Stomach smooth muscle (tissue), 2 donors: ENCODE measurements around the gene PLEKHB2.

Experiments
- H3K27ac ChIP-seq: one replicate; pipeline ENCODE4 v1.7.0; 2013; ENCODE audit warnings: mild to moderate bottlenecking, low read length, inconsistent platforms
- H3K27me3 ChIP-seq, 2 donors: one replicate each; pipeline ENCODE4 v1.7.0; 2013; ENCODE audit warnings: low read length in 2 of 2; ENCODE audit not compliant: insufficient read depth in 2 of 2, control insufficient read depth in 1 of 2
- H3K36me3 ChIP-seq, 2 donors: one replicate each; pipeline ENCODE4 v1.7.0; 2013; ENCODE audit warnings: low read length in 2 of 2; ENCODE audit not compliant: control insufficient read depth in 2 of 2, insufficient read depth in 2 of 2
- H3K4me1 ChIP-seq: one replicate; pipeline ENCODE4 v1.7.0; 2013; ENCODE audit warnings: low read length; ENCODE audit not compliant: control insufficient read depth, insufficient read depth
- H3K4me3 ChIP-seq, 2 donors: one replicate each; pipeline ENCODE4 v1.7.0; 2013; ENCODE audit warnings: low read length in 2 of 2
- H3K9ac ChIP-seq, 2 donors: one replicate each; pipeline ENCODE4 v1.7.0; 2013; ENCODE audit warnings: low read length in 2 of 2, mild to moderate bottlenecking in 1 of 2
- H3K9me3 ChIP-seq, 2 donors: one replicate each; pipeline ENCODE4 v1.7.0; 2013; ENCODE audit warnings: low read length in 2 of 2; ENCODE audit not compliant: control insufficient read depth in 2 of 2
- donor health status: healthy.
- donor health status: Pancreatic carcinoma.

PLEKHB2 gene

DNA sequence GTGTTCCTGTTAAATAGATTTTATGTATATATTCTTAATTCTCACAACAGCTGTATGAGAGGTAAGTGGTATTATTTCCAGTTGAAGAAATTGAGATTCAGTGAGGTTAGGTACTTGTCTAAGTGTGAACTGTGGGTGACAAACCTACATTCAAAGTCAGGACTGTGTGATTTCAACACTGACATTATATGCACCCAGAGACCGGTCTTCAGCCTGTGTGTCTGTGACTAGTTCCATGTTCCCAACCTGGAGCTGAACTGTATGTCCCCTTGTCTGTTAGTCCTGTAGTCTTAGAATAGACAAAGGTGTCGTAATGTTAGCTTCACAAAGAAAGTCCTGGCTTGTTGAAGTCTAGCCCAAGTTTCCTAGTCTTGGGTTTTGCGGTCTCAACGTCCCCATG is 17.4 kb downstream of the PLEKHB2 start:
- H3K36me3 ChIP-seq = peaks cover 13 to 18% of the 10 kb centered on the region in 2 donors
- no peaks in the 10 kb centered on the region for H3K4me1 ChIP-seq

DNA sequence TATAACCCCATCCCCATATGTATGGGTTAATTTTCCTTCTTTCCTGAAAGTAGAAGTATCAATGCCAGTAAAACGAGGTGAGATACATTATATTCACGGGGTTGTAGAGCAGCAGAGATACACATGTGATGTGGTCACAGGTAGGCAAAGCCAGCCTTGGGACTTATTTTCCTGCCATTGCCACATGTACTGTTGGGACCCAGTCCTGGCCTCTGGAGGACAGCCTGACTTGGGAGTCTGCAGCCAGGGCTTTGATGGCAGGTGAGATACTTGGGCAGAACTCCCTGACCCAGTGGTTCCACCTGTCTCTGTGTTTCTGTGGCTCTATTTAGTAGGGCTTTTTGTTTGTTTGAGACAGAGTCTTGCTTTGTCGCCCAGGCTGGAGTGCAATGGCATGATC is 18.1 kb downstream of the PLEKHB2 start:
- H3K36me3 ChIP-seq = peaks cover 19 to 23% of the 10 kb centered on the region in 2 donors
- no peaks in the 10 kb centered on the region for H3K4me1 ChIP-seq
- H3K27me3 ChIP-seq = no peaks in the 10 kb centered on the region
- no peak overlapping the region for H3K9ac ChIP-seq
- H3K9me3 ChIP-seq = no peaks in the 10 kb centered on the region
- no peak overlapping the region for H3K4me3 ChIP-seq
- no peak overlapping the region for H3K27ac ChIP-seq

More for the DNA sequence above, 17.4 kb downstream of the PLEKHB2 start:
- Histone ChIP-seq H3K4me3 (no peak overlapping the region), H3K27ac (no peak overlapping the region), H3K9me3 (no peaks in the 10 kb centered on the region), H3K27me3 (no peaks in the 10 kb centered on the region), H3K9ac (no peak overlapping the region)

DNA sequence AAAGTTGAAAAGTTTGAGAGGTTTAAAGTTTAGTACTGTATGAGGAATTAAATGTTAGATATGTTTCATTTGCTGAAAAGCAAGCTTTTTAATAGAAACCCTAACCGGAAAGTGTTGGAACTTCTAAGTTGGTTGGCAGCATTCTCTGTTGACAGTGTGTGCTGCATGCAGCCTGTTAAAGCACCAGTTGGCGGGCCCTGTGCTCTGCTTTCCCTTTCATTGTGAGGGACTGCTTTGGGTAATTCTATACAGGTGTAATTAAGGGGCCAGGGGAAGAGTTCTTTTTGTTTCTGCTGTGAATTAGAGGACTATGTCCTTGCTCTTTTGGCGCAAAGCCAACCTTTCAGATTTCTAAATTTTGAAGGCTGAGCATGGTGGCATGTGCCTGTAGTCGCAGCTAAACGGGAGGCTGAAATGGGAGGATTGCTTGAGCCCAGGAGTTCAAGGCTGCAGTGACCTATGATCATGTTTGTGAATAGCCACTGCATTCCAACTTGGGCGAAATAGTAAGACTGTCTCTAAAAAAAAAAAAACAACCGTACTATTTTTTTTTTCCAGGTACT is 20.1 kb downstream of the PLEKHB2 start:
- peaks cover 23 to 27% of the 10 kb centered on the region in 2 donors for H3K36me3 ChIP-seq
- H3K4me3 ChIP-seq = no peak overlapping the region
- H3K9me3 ChIP-seq = no peaks in the 10 kb centered on the region
- no peak overlapping the region for H3K27ac ChIP-seq
- H3K27me3 ChIP-seq = no peaks in the 10 kb centered on the region
- no peak overlapping the region for H3K9ac ChIP-seq
- no peaks in the 10 kb centered on the region for H3K4me1 ChIP-seq

DNA sequence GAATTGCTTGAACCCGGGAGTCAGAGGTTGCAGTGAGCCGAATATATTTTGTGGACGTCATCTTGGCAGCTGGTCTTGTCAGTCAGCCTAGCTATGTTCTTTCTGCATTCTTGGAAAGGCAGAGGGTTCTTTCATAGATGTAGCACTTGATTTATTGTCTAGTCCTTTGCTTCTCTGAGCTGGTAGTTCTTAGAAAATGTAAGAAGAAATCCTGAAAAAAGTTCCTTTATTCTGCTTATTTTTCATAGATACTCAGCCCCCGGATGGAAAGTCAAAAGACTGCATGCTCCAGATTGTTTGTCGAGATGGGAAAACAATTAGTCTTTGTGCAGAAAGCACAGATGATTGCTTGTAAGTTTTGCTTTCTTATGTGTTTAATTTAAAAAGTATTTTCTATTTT is 21.3 kb downstream of the PLEKHB2 start:
- no peaks in the 10 kb centered on the region for H3K27me3 ChIP-seq
- H3K4me3 ChIP-seq = no peak overlapping the region
- H3K9me3 ChIP-seq = no peaks in the 10 kb centered on the region
- H3K9ac ChIP-seq = no peak overlapping the region
- H3K27ac ChIP-seq = no peak overlapping the region
- H3K4me1 ChIP-seq = no peaks in the 10 kb centered on the region
- peaks cover 31 to 33% of the 10 kb centered on the region in 2 donors for H3K36me3 ChIP-seq

DNA sequence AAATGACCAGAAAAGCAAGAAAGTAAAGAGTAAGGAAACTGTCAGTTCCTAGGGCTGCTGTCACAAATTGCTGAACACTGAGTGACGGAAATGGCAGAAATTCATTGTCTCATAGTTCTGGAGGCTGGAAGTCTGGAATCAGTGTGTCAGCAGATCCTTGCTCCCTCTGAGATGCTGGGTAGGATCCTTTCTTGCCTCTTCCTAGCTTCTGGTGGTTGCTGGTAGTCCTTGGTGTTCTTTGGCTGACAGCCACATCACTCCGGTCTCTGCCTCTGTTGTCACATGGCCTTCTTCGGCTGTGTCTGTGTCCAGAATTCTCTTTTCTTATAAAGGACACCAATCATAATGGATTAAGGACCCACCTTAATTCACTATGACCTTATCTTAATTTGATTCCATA is 21.9 kb downstream of the PLEKHB2 start:
- no peak overlapping the region for H3K9ac ChIP-seq

DNA sequence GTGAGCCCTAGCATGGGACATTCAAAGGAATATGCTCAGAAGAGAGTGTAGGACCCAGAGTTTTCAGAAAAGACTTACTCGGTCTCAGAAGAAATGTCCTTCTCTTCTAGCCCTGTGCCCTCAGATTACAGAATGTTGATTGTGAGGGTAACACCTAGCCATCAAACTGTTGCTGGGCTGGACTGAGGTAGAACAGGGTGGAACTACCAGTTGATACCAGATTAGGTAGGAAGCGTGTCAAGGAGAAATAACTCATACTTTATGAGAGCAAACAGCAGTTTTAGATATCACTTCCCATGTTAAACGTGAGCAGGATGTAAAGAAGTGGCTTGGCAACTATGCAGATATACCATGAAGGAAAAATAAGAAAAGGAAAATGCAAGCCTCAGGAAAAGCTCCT is 22.8 kb downstream of the PLEKHB2 start:
- Histone ChIP-seq H3K36me3 (peaks cover 31 to 35% of the 10 kb centered on the region in 2 donors), H3K27ac (no peak overlapping the region), H3K9ac (no peak overlapping the region), H3K27me3 (no peaks in the 10 kb centered on the region), H3K9me3 (no peaks in the 10 kb centered on the region), H3K4me1 (no peaks in the 10 kb centered on the region), H3K4me3 (no peak overlapping the region)

More for the DNA sequence above, 21.9 kb downstream of the PLEKHB2 start:
- Histone ChIP-seq H3K4me1 (no peaks in the 10 kb centered on the region), H3K9me3 (no peaks in the 10 kb centered on the region), H3K27me3 (no peaks in the 10 kb centered on the region), H3K27ac (no peak overlapping the region), H3K36me3 (peaks cover 32 to 33% of the 10 kb centered on the region in 2 donors), H3K4me3 (no peak overlapping the region)

- Histone ChIP-seq H3K36me3 (peaks cover 30 to 40% of the 10 kb centered on the region in 2 donors), H3K27me3 (no peaks in the 10 kb centered on the region), H3K9ac (no peak overlapping the region), H3K4me1 (no peaks in the 10 kb centered on the region), H3K27ac (no peak overlapping the region), H3K9me3 (no peaks in the 10 kb centered on the region), H3K4me3 (no peak overlapping the region)
These were observed 25.1 kb downstream of the PLEKHB2 start for GRCh38 chr2:131130298-131130596.

DNA sequence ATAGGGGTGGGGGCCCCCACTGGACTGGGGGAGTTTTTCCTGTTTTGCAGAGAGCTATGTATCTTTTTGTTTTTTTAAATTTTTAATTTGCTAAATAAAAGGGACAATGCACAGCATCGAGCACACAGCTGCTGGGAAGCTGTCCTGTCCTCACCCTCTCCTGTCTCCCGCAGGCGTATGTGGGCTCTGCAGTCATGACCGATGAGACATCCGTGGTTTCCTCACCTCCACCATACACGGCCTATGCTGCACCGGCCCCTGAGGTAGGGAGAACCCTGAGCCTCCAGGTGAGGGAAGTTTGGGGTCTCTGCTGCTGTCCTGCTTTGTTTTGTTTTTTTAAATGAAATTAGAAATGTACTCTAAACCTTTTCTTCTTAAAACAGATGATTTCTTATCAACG is 27.6 kb downstream of the PLEKHB2 start:
- H3K36me3 ChIP-seq = peaks cover 16 to 31% of the 10 kb centered on the region in 2 donors
- no peaks in the 10 kb centered on the region for H3K27me3 ChIP-seq

DNA sequence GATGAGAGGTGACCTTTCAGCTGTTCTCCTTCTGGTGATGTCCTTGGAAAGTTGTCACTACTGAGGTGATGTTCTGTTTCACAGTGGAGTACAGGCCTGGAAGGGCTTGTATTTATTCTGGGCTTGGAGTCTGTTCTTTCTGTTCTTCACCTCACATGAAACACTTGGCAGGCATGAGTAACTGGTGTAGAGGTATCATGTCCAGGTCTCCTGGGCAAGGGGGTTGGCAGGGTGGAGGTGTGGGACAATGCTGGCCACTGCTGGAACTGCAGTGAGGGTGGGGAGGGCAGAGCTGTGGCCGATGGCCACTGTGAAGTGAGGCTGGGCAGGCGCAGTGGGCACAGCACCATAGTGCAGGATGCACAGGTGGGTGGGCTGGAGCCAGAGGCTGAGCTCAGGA is 35.4 kb downstream of the PLEKHB2 start:
- Histone ChIP-seq H3K9me3 (no peaks in the 10 kb centered on the region), H3K27me3 (no peaks in the 10 kb centered on the region), H3K36me3 (peaks cover 21 to 32% of the 10 kb centered on the region in 2 donors)

More for the DNA sequence above, 27.6 kb downstream of the PLEKHB2 start:
- H3K9me3 ChIP-seq = no peaks in the 10 kb centered on the region
- H3K4me1 ChIP-seq = no peaks in the 10 kb centered on the region
- no peak overlapping the region for H3K27ac ChIP-seq
- H3K4me3 ChIP-seq = no peak overlapping the region
- H3K9ac ChIP-seq = no peak overlapping the region

DNA sequence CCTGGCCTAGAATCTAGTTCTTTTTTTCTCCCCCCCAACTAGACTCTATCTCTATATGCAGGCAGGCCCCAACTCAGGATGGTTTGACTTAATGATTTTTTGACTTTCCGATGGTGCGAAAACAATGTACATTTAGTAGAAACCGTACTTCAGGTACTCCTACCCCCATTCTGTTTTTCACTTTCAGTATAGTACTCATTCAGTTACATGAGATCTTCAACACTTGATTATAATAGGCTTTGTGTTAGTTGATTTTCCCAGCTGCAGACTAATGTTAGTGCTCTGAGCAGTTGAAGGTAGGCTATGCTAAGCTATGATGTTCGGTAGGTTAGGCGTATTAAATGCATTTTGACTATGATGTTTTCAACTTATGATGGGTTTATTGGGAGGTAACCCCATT is 37.7 kb downstream of the PLEKHB2 start:
- no peaks in the 10 kb centered on the region for H3K27me3 ChIP-seq
- H3K9me3 ChIP-seq = no peaks in the 10 kb centered on the region
- H3K27ac ChIP-seq = no peak overlapping the region
- H3K4me1 ChIP-seq = no peaks in the 10 kb centered on the region
- no peak overlapping the region for H3K4me3 ChIP-seq
- peaks cover 28 to 33% of the 10 kb centered on the region in 2 donors for H3K36me3 ChIP-seq
- H3K9ac ChIP-seq = no peak overlapping the region

More for the DNA sequence above, 35.4 kb downstream of the PLEKHB2 start:
- Histone ChIP-seq H3K4me3 (no peak overlapping the region), H3K4me1 (no peaks in the 10 kb centered on the region), H3K27ac (no peak overlapping the region), H3K9ac (no peak overlapping the region)

DNA sequence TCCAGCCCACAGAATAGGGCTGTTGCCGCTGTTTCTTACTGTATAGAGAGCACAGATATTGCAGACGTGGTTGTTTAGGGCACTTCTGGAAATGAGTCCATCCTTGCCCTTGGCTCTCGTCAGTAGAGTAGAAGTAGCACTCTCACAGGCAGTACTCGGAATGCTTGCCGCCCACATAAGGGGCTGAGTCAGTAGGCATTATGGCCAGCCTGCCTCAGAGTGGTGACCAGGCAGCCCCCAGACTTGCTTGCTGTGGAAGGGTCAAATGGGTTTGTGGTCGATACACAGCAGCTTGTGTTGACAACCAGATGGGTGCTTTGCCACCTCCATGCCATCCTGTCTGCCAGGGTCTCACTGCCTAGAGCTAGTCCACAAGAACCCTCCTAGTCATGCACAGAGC is 38.7 kb downstream of the PLEKHB2 start:
- Histone ChIP-seq H3K9me3 (no peaks in the 10 kb centered on the region), H3K27me3 (no peaks in the 10 kb centered on the region), H3K4me3 (no peak overlapping the region), H3K9ac (no peak overlapping the region), H3K36me3 (peaks cover 35 to 39% of the 10 kb centered on the region in 2 donors), H3K4me1 (no peaks in the 10 kb centered on the region), H3K27ac (no peak overlapping the region)
